ENCODE measurements around the gene TAC3.

Gene TAC3

GRCh38 chr12:57040211-57040610 lies 23.9 kb upstream of the TAC3 start:
- FAIRE-seq (no peak), DNase-seq (ENCODE audit: insufficient read length, low spot score) (no peak)
- TF ChIP-seq POLR2A (IDR thresholded peaks at IDR 0.05; ENCODE audit: low read depth, low read length) (no peak), POLR2AphosphoS5 (IDR thresholded peaks at IDR 0.05; ENCODE audit: low read depth, low read length) (no peak), SPI1 (IDR thresholded peaks at IDR 0.05; ENCODE audit: low read depth, low read length) (no peak), POU2F2 (IDR thresholded peaks at IDR 0.05; ENCODE audit: low read depth, low read length) (no peak), PAX5 (IDR thresholded peaks at IDR 0.05; ENCODE audit: insufficient read depth, low read length, severe bottlenecking) (no peak), TAF1 (IDR thresholded peaks at IDR 0.05; ENCODE audit: low read depth, low read length) (no peak)

GRCh38 chr12:57039016-57039798 lies 22.9 kb upstream of the TAC3 start:
- TF ChIP-seq POU2F2 (IDR thresholded peaks at IDR 0.05; ENCODE audit: low read depth, low read length) (no peak), TAF1 (IDR thresholded peaks at IDR 0.05; ENCODE audit: low read depth, low read length) (no peak), PAX5 (IDR thresholded peaks at IDR 0.05; ENCODE audit: insufficient read depth, low read length, severe bottlenecking) (no peak), POLR2A (IDR thresholded peaks at IDR 0.05; ENCODE audit: low read depth, low read length) (no peak), SPI1 (IDR thresholded peaks at IDR 0.05; ENCODE audit: low read depth, low read length) (no peak), POLR2AphosphoS5 (IDR thresholded peaks at IDR 0.05; ENCODE audit: low read depth, low read length) (no peak)
- FAIRE-seq, result no peak
- DNase-seq (ENCODE audit: insufficient read length, low spot score), result no peak

- TF ChIP-seq TAF1 (IDR thresholded peaks at IDR 0.05; ENCODE audit: low read depth, low read length) (no peak), PAX5 (IDR thresholded peaks at IDR 0.05; ENCODE audit: insufficient read depth, low read length, severe bottlenecking) (no peak)
- FAIRE-seq, result no peak
- no peak for DNase-seq (ENCODE audit: insufficient read length, low spot score)
These were observed 20.9 kb upstream of the TAC3 start for GRCh38 chr12:57037264-57037663.

GRCh38 chr12:57033431-57033830 lies 17.1 kb upstream of the TAC3 start:
- FAIRE-seq (no peak), DNase-seq (ENCODE audit: insufficient read length, low spot score) (no peak)
- TF ChIP-seq POU2F2 (IDR thresholded peaks at IDR 0.05; ENCODE audit: low read depth, low read length) (no peak), POLR2AphosphoS5 (IDR thresholded peaks at IDR 0.05; ENCODE audit: low read depth, low read length) (no peak), SPI1 (IDR thresholded peaks at IDR 0.05; ENCODE audit: low read depth, low read length) (no peak), PAX5 (IDR thresholded peaks at IDR 0.05; ENCODE audit: insufficient read depth, low read length, severe bottlenecking) (no peak), TAF1 (IDR thresholded peaks at IDR 0.05; ENCODE audit: low read depth, low read length) (no peak), POLR2A (IDR thresholded peaks at IDR 0.05; ENCODE audit: low read depth, low read length) (no peak)

GRCh38 chr12:57031789-57032188 lies 15.5 kb upstream of the TAC3 start:
- TF ChIP-seq SPI1 (IDR thresholded peaks at IDR 0.05; ENCODE audit: low read depth, low read length) (no peak), TAF1 (IDR thresholded peaks at IDR 0.05; ENCODE audit: low read depth, low read length) (no peak), POU2F2 (IDR thresholded peaks at IDR 0.05; ENCODE audit: low read depth, low read length) (no peak), POLR2AphosphoS5 (IDR thresholded peaks at IDR 0.05; ENCODE audit: low read depth, low read length) (no peak)

GRCh38 chr12:57031138-57031725 lies 14.9 kb upstream of the TAC3 start:
- no peak for TF ChIP-seq SPI1 (IDR thresholded peaks at IDR 0.05; ENCODE audit: low read depth, low read length)
- 0 out of 2 replicates have a peak, but pooled peaks have one; percentile 7 for TF ChIP-seq TAF1 (IDR thresholded peaks at IDR 0.05; ENCODE audit: low read depth, low read length)
- no peak for TF ChIP-seq POLR2AphosphoS5 (IDR thresholded peaks at IDR 0.05; ENCODE audit: low read depth, low read length)
- TF ChIP-seq POU2F2 (IDR thresholded peaks at IDR 0.05; ENCODE audit: low read depth, low read length), result no peak
- peak; percentile 47 for FAIRE-seq
- peak; percentile 26 for DNase-seq (ENCODE audit: insufficient read length, low spot score)

More at GRCh38 chr12:57031789-57032188, 15.5 kb upstream of the TAC3 start:
- DNase-seq (ENCODE audit: insufficient read length, low spot score) (no peak), FAIRE-seq (no peak)

GRCh38 chr12:57029457-57029856 lies 13.1 kb upstream of the TAC3 start:
- TF ChIP-seq POU2F2 (IDR thresholded peaks at IDR 0.05; ENCODE audit: low read depth, low read length) (no peak), PAX5 (IDR thresholded peaks at IDR 0.05; ENCODE audit: insufficient read depth, low read length, severe bottlenecking) (no peak), TAF1 (IDR thresholded peaks at IDR 0.05; ENCODE audit: low read depth, low read length) (no peak), POLR2AphosphoS5 (IDR thresholded peaks at IDR 0.05; ENCODE audit: low read depth, low read length) (no peak), POLR2A (IDR thresholded peaks at IDR 0.05; ENCODE audit: low read depth, low read length) (no peak), SPI1 (IDR thresholded peaks at IDR 0.05; ENCODE audit: low read depth, low read length) (no peak)
- no peak for FAIRE-seq

GRCh38 chr12:57027805-57028153 lies 11.4 kb upstream of the TAC3 start:
- no peak for TF ChIP-seq POU2F2 (IDR thresholded peaks at IDR 0.05; ENCODE audit: low read depth, low read length)
- TF ChIP-seq PAX5 (IDR thresholded peaks at IDR 0.05; ENCODE audit: insufficient read depth, low read length, severe bottlenecking), result no peak
- FAIRE-seq (no peak), DNase-seq (ENCODE audit: insufficient read length, low spot score) (no peak)

More at GRCh38 chr12:57029457-57029856, 13.1 kb upstream of the TAC3 start:
- DNase-seq (ENCODE audit: insufficient read length, low spot score), result no peak

- DNase-seq (ENCODE audit: insufficient read length, low spot score) (no peak), FAIRE-seq (peak; percentile 33)
- TF ChIP-seq PAX5 (IDR thresholded peaks at IDR 0.05; ENCODE audit: insufficient read depth, low read length, severe bottlenecking), result no peak
- TF ChIP-seq POLR2A (IDR thresholded peaks at IDR 0.05; ENCODE audit: low read depth, low read length), result no peak
- TF ChIP-seq POLR2AphosphoS5 (IDR thresholded peaks at IDR 0.05; ENCODE audit: low read depth, low read length), result no peak
- no peak for TF ChIP-seq TAF1 (IDR thresholded peaks at IDR 0.05; ENCODE audit: low read depth, low read length)
- TF ChIP-seq SPI1 (IDR thresholded peaks at IDR 0.05; ENCODE audit: low read depth, low read length), result no peak
- TF ChIP-seq POU2F2 (IDR thresholded peaks at IDR 0.05; ENCODE audit: low read depth, low read length), result no peak
These were observed 10.9 kb upstream of the TAC3 start for GRCh38 chr12:57027011-57027804.

All from GM12891 (cell line).